ENCODE data around the gene HOXB6. TPM values are rescaled to one million over a fixed set of nuclear protein-coding genes. Genes with fewer than 3 reads are reported as not detected.

HOXB6 gene
- total and polyA plus RNA-seq, 7 donors, result 0.66 to 3.3 (median 1.2) TPM

GRCh38 chr17:48569674-48570324 is 35.0 kb downstream of the HOXB6 start:
- peak overlapping the region; percentile 19 for H3K4me3 ChIP-seq
- peak overlapping the region; percentile 14 for H3K27ac ChIP-seq
- H3K27me3 ChIP-seq (ENCODE audit: insufficient read depth in 3 of 3, low read length in 2 of 3), result peaks cover 4 to 66% (median 15%) of the 10 kb centered on the region in 3 donors
- H3K36me3 ChIP-seq (ENCODE audit: insufficient read depth in 1 of 2, low read depth in 1 of 2), result no peaks in the 10 kb centered on the region
- ATAC-seq (no peak), DNase-seq (no peak)
- H3K4me1 ChIP-seq, result no peaks in the 10 kb centered on the region
- TF ChIP-seq, protein P1, sequence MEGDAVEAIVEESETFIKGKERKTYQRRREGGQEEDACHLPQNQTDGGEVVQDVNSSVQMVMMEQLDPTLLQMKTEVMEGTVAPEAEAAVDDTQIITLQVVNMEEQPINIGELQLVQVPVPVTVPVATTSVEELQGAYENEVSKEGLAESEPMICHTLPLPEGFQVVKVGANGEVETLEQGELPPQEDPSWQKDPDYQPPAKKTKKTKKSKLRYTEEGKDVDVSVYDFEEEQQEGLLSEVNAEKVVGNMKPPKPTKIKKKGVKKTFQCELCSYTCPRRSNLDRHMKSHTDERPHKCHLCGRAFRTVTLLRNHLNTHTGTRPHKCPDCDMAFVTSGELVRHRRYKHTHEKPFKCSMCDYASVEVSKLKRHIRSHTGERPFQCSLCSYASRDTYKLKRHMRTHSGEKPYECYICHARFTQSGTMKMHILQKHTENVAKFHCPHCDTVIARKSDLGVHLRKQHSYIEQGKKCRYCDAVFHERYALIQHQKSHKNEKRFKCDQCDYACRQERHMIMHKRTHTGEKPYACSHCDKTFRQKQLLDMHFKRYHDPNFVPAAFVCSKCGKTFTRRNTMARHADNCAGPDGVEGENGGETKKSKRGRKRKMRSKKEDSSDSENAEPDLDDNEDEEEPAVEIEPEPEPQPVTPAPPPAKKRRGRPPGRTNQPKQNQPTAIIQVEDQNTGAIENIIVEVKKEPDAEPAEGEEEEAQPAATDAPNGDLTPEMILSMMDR (IDR thresholded peaks at IDR 0.05), result no peak
- WGBS, 3 donors, result 54 to 64% (median 57%) methylated on average over 6 of the region's 6 CpGs
- no peaks in the 10 kb centered on the region for H3K9me3 ChIP-seq
- intact Hi-C loops (cut with DNase I), result no loop called here

GRCh38 chr17:48569240-48569582 is 35.6 kb downstream of the HOXB6 start:
- intact Hi-C loops (cut with DNase I), result no loop called here
- Histone ChIP-seq H3K4me3 (no peak overlapping the region), H3K27me3 (ENCODE audit: insufficient read depth in 3 of 3, low read length in 2 of 3) (peaks cover 4 to 64% (median 11%) of the 10 kb centered on the region in 3 donors), H3K9me3 (no peaks in the 10 kb centered on the region), H3K27ac (no peak overlapping the region), H3K36me3 (ENCODE audit: insufficient read depth in 1 of 2, low read depth in 1 of 2) (no peaks in the 10 kb centered on the region), H3K4me1 (no peaks in the 10 kb centered on the region)
- ATAC-seq (no peak), DNase-seq (no peak)
- 20 to 46% (median 34%) methylated on average over 3 of the region's 3 CpGs for WGBS, 3 donors
- TF ChIP-seq, protein P1 (IDR thresholded peaks at IDR 0.05), result no peak

DNA sequence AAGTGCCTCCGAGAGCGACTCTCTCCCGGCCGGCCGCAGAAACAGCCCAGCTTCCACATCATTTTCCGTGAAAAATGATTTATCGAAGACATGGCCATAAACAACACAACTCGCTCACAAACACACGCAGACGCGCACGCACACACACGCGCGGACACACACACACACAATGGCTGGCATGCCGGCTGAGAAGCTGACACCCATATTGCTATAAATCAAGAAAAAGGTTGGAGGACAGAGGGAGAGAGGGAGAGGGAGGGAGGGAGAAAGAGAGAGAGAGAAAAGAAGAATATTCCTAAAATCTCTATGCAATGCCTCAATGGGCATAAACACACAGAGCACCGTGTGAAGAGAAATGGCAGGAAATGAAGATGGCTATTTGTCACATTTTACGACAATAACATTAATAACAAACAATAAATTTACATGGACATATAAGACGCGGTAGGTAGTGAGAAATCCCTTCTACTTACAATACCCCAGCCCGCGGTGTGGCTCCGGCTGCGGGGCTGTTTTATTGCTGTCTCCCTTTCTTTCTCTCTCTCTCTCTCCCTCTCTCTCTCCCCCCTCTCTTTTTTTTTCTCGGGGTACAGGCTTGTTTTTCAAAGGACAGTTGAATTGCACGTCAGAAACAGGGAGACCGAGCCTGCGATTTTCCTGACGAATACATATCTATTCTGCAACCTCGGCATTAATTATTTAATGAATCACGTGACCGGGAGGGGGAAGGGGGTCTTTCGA is 36.1 kb downstream of the HOXB6 start:
- Histone ChIP-seq H3K36me3 (ENCODE audit: insufficient read depth in 1 of 2, low read depth in 1 of 2) (no peaks in the 10 kb centered on the region), H3K4me3 (peak overlapping the region; percentile 33), H3K27me3 (ENCODE audit: insufficient read depth in 3 of 3, low read length in 2 of 3) (peaks cover 4 to 64% (median 10%) of the 10 kb centered on the region in 3 donors), H3K27ac (peak overlapping the region; percentile 18), H3K4me1 (no peaks in the 10 kb centered on the region), H3K9me3 (no peaks in the 10 kb centered on the region)
- intact Hi-C loops (cut with DNase I), result no loop called here
- TF ChIP-seq, protein P1 (IDR thresholded peaks at IDR 0.05), result no peak
- ATAC-seq (no peak), DNase-seq (no peak)
- 31 to 38% (median 33%) methylated on average over 33 of the region's 33 CpGs for WGBS, 3 donors

DNA sequence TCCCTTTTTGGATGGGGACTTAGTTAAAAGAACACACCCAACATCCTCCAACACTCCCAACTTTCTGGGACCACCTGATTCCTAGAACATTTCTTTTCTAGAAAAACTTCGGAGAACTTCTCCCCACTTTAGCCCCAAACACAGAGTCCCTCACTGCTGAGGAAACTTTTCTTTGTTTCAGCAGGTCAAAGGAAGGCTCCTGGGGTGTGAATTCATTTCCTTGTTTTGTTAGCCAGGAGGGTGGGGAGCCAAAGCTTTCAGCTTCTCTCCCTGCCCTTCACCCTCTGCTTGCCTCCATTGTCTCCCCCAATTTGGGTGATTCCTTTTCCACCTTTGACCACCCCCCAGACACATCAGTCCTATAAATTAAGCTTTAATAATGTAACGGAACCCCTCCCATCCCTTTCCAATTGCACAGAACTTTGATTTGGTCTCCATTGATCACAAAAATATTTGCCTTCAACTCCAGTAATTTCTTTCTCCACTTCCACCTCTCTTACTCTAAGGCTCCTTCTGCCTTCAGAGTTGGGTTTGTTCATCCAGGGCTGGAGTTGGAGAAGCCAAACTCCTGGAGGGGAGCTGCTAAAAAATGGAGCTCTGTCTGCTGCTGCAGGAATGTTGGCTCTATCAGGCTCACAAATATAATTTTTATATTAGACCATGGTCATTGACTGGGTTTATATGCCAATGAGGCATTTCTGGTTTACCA is 37.0 kb downstream of the HOXB6 start:
- Histone ChIP-seq H3K27me3 (ENCODE audit: insufficient read depth in 3 of 3, low read length in 2 of 3) (peaks cover 4 to 59% (median 16%) of the 10 kb centered on the region in 3 donors), H3K27ac (peak overlapping the region; percentile 18), H3K36me3 (ENCODE audit: insufficient read depth in 1 of 2, low read depth in 1 of 2) (no peaks in the 10 kb centered on the region), H3K4me1 (no peaks in the 10 kb centered on the region), H3K4me3 (no peak overlapping the region), H3K9me3 (no peaks in the 10 kb centered on the region)
- intact Hi-C loops (cut with DNase I), result no loop called here
- TF ChIP-seq, protein P1 (IDR thresholded peaks at IDR 0.05), result no peak
- no peak for DNase-seq
- WGBS, 3 donors, result 72 to 84% (median 75%) methylated on average over 2 of the region's 2 CpGs
- ATAC-seq, result no peak

Measured in psoas muscle (tissue), 8 donors.